ENCODE data around the gene MMP7.

MMP7 gene

DNA sequence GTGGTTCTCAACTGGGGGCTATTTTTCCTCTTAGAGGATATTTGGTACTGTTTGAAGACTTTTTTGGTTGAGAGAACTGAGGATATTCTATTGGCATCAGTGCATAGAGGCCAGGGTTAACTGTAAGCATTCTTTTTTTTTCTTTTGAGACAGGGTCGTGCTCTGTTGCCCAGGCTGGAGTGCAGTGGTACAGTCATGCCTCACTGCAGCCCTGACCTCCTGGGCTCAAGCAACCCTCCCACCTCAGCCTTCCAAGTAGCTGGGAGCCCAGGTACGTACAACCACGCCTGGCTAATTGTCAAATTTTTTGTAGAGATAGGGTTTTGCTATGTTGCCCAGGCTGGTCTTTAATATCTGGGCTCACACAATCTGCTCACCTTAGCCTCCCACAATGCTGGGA, 12.9 kb downstream of the MMP7 start:
- H3K27ac ChIP-seq (ENCODE audit: low read depth, low read length) = no peak overlapping the region
- no peak overlapping the region for H3K14ac ChIP-seq (ENCODE audit: low read length)
- no peak overlapping the region for H2BK12ac ChIP-seq (ENCODE audit: low read length)
- H2BK5ac ChIP-seq (ENCODE audit: low read depth, low read length, poor library complexity) = no peak overlapping the region
- H3K9ac ChIP-seq (ENCODE audit: low read length) = no peak overlapping the region
- no peak overlapping the region for H4K8ac ChIP-seq (ENCODE audit: low read depth, low read length)
- no peak overlapping the region for H3K18ac ChIP-seq (ENCODE audit: low read length)
- no peaks in the 10 kb centered on the region for H3K4me1 ChIP-seq (ENCODE audit: control insufficient read depth in 1 of 2, insufficient read depth in 2 of 2, low read length in 2 of 2)
- no peak for DNase-seq
- no peak overlapping the region for H3K4me2 ChIP-seq (ENCODE audit: low read length)
- H3K79me2 ChIP-seq (ENCODE audit: control insufficient read depth, insufficient read depth, low read length, poor library complexity) = no peaks in the 10 kb centered on the region
- no peak overlapping the region for H3K23ac ChIP-seq (ENCODE audit: low read length)
- H2AFZ ChIP-seq (ENCODE audit: insufficient read depth, low read length, poor library complexity) = no peak overlapping the region
- H4K91ac ChIP-seq (ENCODE audit: low read depth, low read length) = no peak overlapping the region
- no peak overlapping the region for H4K12ac ChIP-seq (ENCODE audit: low read depth, low read length)
- H2AK5ac ChIP-seq (ENCODE audit: low read length) = no peak overlapping the region
- H3K4me3 ChIP-seq (ENCODE audit: low read depth, low read length) = no peak overlapping the region
- H3K4ac ChIP-seq (ENCODE audit: low read depth, low read length) = no peak overlapping the region
- no peaks in the 10 kb centered on the region for H3K36me3 ChIP-seq (ENCODE audit: control insufficient read depth in 1 of 2, insufficient read depth in 2 of 2, low read length in 2 of 2)
- no peaks in the 10 kb centered on the region for H3K79me1 ChIP-seq (ENCODE audit: low read length)
- H3K27me3 ChIP-seq (ENCODE audit: insufficient read depth, low read length) = no peaks in the 10 kb centered on the region
- no peak overlapping the region for H2BK120ac ChIP-seq (ENCODE audit: insufficient read depth, low read length, poor library complexity)
- no peaks in the 10 kb centered on the region for H3K9me3 ChIP-seq (ENCODE audit: insufficient read depth, low read depth, low read length)
- no CpG with 5 or more reads among the region's 3 CpGs for WGBS (ENCODE audit: extremely low coverage, insufficient coverage, insufficient read length)

DNA sequence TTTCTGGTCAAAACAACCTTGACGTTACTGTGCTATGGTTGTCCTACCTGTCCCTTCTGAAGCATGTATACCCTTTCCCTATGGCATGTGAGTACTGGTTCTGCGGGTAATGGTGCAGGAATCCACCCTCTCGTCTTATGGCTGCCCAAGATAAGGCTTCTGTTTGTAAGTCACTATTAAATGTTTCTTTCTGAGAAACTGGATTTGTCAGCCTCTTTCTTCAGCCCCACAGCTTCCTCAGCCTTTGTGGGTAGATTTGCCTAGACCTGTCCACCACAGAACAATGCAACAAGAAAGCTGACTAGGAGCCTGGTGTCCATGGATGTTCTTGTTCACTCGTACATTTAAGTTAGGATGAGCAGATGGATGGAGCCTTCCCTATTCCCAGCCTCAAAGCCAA, 14.4 kb downstream of the MMP7 start:
- H3K27ac ChIP-seq (ENCODE audit: low read depth, low read length) = no peak overlapping the region
- no peaks in the 10 kb centered on the region for H3K79me1 ChIP-seq (ENCODE audit: low read length)
- H4K8ac ChIP-seq (ENCODE audit: low read depth, low read length) = no peak overlapping the region
- H3K4me2 ChIP-seq (ENCODE audit: low read length) = no peak overlapping the region
- H2BK5ac ChIP-seq (ENCODE audit: low read depth, low read length, poor library complexity) = no peak overlapping the region
- WGBS (ENCODE audit: extremely low coverage, insufficient coverage, insufficient read length) = no CpG with 5 or more reads among the region's 4 CpGs
- no peak overlapping the region for H3K9ac ChIP-seq (ENCODE audit: low read length)
- H3K27me3 ChIP-seq (ENCODE audit: insufficient read depth, low read length) = no peaks in the 10 kb centered on the region
- DNase-seq = no peak
- no peak overlapping the region for H3K23ac ChIP-seq (ENCODE audit: low read length)
- no peak overlapping the region for H3K18ac ChIP-seq (ENCODE audit: low read length)
- no peaks in the 10 kb centered on the region for H3K36me3 ChIP-seq (ENCODE audit: control insufficient read depth in 1 of 2, insufficient read depth in 2 of 2, low read length in 2 of 2)
- H4K12ac ChIP-seq (ENCODE audit: low read depth, low read length) = no peak overlapping the region
- no peak overlapping the region for H2BK120ac ChIP-seq (ENCODE audit: insufficient read depth, low read length, poor library complexity)
- H3K4ac ChIP-seq (ENCODE audit: low read depth, low read length) = no peak overlapping the region
- H2BK12ac ChIP-seq (ENCODE audit: low read length) = no peak overlapping the region
- no peak overlapping the region for H2AK5ac ChIP-seq (ENCODE audit: low read length)
- no peak overlapping the region for H4K91ac ChIP-seq (ENCODE audit: low read depth, low read length)
- no peak overlapping the region for H3K14ac ChIP-seq (ENCODE audit: low read length)
- no peaks in the 10 kb centered on the region for H3K79me2 ChIP-seq (ENCODE audit: control insufficient read depth, insufficient read depth, low read length, poor library complexity)
- no peak overlapping the region for H3K4me3 ChIP-seq (ENCODE audit: low read depth, low read length)
- no peaks in the 10 kb centered on the region for H3K4me1 ChIP-seq (ENCODE audit: control insufficient read depth in 1 of 2, insufficient read depth in 2 of 2, low read length in 2 of 2)
- H3K9me3 ChIP-seq (ENCODE audit: insufficient read depth, low read depth, low read length) = peaks cover 2% of the 10 kb centered on the region
- H2AFZ ChIP-seq (ENCODE audit: insufficient read depth, low read length, poor library complexity) = no peak overlapping the region

DNA sequence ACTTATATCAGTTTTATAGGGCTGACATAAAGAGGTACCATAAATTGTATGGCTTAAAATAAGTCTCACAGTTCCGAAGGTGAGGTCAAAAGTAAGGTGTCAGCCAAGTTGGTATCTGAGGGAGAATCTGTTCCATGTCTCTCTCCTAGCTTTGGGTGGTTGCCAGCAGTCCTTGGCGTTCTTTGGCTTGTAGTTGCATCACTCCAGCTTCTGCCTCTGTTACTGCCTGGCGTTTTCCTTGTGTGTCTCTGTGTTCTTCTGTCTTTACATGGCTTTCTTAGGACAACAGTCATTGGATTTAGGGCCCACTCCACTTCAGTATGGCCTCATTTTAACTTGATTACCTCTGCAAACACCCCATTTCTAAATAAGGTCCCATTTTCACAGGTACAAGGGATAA, 16.7 kb downstream of the MMP7 start:
- H3K9me3 ChIP-seq (ENCODE audit: insufficient read depth, low read depth, low read length) = peaks cover 2% of the 10 kb centered on the region

DNA sequence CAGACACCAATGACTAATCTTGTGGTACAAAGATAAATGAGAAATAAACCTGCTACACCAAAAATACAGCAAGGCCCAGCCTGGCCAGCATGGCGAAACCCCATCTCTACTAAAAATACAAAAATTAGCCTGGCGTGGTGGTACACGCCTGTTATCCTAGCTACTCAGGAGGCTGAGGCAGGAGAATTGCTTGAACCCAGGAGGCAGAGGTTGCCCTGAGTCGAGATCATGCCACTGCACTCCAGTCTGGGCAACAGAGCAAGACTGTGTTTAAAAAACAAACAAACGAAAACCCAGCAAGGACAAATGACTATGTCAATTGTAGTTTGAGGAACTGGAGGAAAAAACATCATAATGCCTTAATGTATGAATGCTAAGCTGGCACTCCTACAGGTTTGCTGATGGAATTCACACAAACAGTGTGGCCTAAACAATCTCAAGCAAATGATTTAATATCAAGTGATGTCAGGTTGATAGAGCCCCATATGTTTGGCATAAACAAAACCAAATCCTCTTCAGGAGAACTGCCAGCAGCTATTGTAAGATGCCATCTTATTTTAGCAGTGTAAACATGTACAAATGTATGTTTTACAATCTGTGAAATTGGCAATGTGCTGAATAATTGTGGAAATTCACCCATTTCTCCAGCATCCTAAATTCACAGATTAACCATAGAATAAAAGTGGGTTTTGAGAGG, 20.0 kb downstream of the MMP7 start:
- H3K4me3 ChIP-seq (ENCODE audit: low read depth, low read length) = no peak overlapping the region
- no peak overlapping the region for H2BK120ac ChIP-seq (ENCODE audit: insufficient read depth, low read length, poor library complexity)
- H4K8ac ChIP-seq (ENCODE audit: low read depth, low read length) = no peak overlapping the region
- no peak overlapping the region for H3K27ac ChIP-seq (ENCODE audit: low read depth, low read length)
- no peak overlapping the region for H3K18ac ChIP-seq (ENCODE audit: low read length)
- H3K4me2 ChIP-seq (ENCODE audit: low read length) = no peak overlapping the region
- H2BK12ac ChIP-seq (ENCODE audit: low read length) = no peak overlapping the region
- H3K23ac ChIP-seq (ENCODE audit: low read length) = no peak overlapping the region
- H3K4me1 ChIP-seq (ENCODE audit: control insufficient read depth in 1 of 2, insufficient read depth in 2 of 2, low read length in 2 of 2) = no peaks in the 10 kb centered on the region
- H4K12ac ChIP-seq (ENCODE audit: low read depth, low read length) = no peak overlapping the region
- DNase-seq = no peak
- no peaks in the 10 kb centered on the region for H3K79me1 ChIP-seq (ENCODE audit: low read length)
- WGBS (ENCODE audit: extremely low coverage, insufficient coverage, insufficient read length) = no CpG with 5 or more reads among the region's 5 CpGs
- H4K91ac ChIP-seq (ENCODE audit: low read depth, low read length) = no peak overlapping the region
- no peak overlapping the region for H3K14ac ChIP-seq (ENCODE audit: low read length)
- no peaks in the 10 kb centered on the region for H3K27me3 ChIP-seq (ENCODE audit: insufficient read depth, low read length)
- no peak overlapping the region for H3K4ac ChIP-seq (ENCODE audit: low read depth, low read length)
- H3K9me3 ChIP-seq (ENCODE audit: insufficient read depth, low read depth, low read length) = peaks cover 2% of the 10 kb centered on the region
- H3K79me2 ChIP-seq (ENCODE audit: control insufficient read depth, insufficient read depth, low read length, poor library complexity) = no peaks in the 10 kb centered on the region
- no peak overlapping the region for H2BK5ac ChIP-seq (ENCODE audit: low read depth, low read length, poor library complexity)
- no peak overlapping the region for H2AK5ac ChIP-seq (ENCODE audit: low read length)
- H3K9ac ChIP-seq (ENCODE audit: low read length) = no peak overlapping the region
- no peak overlapping the region for H2AFZ ChIP-seq (ENCODE audit: insufficient read depth, low read length, poor library complexity)
- no peaks in the 10 kb centered on the region for H3K36me3 ChIP-seq (ENCODE audit: control insufficient read depth in 1 of 2, insufficient read depth in 2 of 2, low read length in 2 of 2)

More for the DNA sequence above, 16.7 kb downstream of the MMP7 start:
- Histone ChIP-seq H3K9ac (ENCODE audit: low read length) (no peak overlapping the region), H3K18ac (ENCODE audit: low read length) (no peak overlapping the region), H3K4me3 (ENCODE audit: low read depth, low read length) (no peak overlapping the region), H2BK120ac (ENCODE audit: insufficient read depth, low read length, poor library complexity) (no peak overlapping the region), H2AFZ (ENCODE audit: insufficient read depth, low read length, poor library complexity) (no peak overlapping the region), H3K79me2 (ENCODE audit: control insufficient read depth, insufficient read depth, low read length, poor library complexity) (no peaks in the 10 kb centered on the region), H4K8ac (ENCODE audit: low read depth, low read length) (no peak overlapping the region), H3K36me3 (ENCODE audit: control insufficient read depth in 1 of 2, insufficient read depth in 2 of 2, low read length in 2 of 2) (no peaks in the 10 kb centered on the region), H3K4ac (ENCODE audit: low read depth, low read length) (no peak overlapping the region), H3K27ac (ENCODE audit: low read depth, low read length) (no peak overlapping the region), H2AK5ac (ENCODE audit: low read length) (no peak overlapping the region), H2BK5ac (ENCODE audit: low read depth, low read length, poor library complexity) (no peak overlapping the region), H4K91ac (ENCODE audit: low read depth, low read length) (no peak overlapping the region), H2BK12ac (ENCODE audit: low read length) (no peak overlapping the region), H3K27me3 (ENCODE audit: insufficient read depth, low read length) (no peaks in the 10 kb centered on the region), H4K12ac (ENCODE audit: low read depth, low read length) (no peak overlapping the region), H3K79me1 (ENCODE audit: low read length) (no peaks in the 10 kb centered on the region), H3K23ac (ENCODE audit: low read length) (no peak overlapping the region), H3K14ac (ENCODE audit: low read length) (no peak overlapping the region), H3K4me1 (ENCODE audit: control insufficient read depth in 1 of 2, insufficient read depth in 2 of 2, low read length in 2 of 2) (no peaks in the 10 kb centered on the region), H3K4me2 (ENCODE audit: low read length) (no peak overlapping the region)
- DNase-seq = no peak
- WGBS (ENCODE audit: extremely low coverage, insufficient coverage, insufficient read length) = no CpG with 5 or more reads among the region's 3 CpGs
